Hepatocyte (in vitro differentiated cells): Measurements from ENCODE around the gene SOX13. TPM values are rescaled to one million over a fixed set of nuclear protein-coding genes. Genes with fewer than 3 reads are reported as not detected.

Experiments used
- DNase-seq: peaks from one replicate; pipeline ENCODE4 v3.0.0-alpha.2; 2016; ENCODE audit warnings: low spot score
- H2AFZ ChIP-seq: fragments of 200-600 bp; sonication (generic); 2 replicates; pipeline ENCODE4 v1.6.0; 2016; ENCODE audit warnings: antibody characterized with exemption, mild to moderate bottlenecking
- H3K27ac ChIP-seq: fragments of 200-600 bp; sonication (generic); 2 replicates; pipeline ENCODE4 v1.5.1; 2016; ENCODE audit warnings: mild to moderate bottlenecking
- H3K27me3 ChIP-seq: fragments of 200-600 bp; sonication (generic); 2 replicates; pipeline ENCODE4 v1.6.1; 2016
- H3K36me3 ChIP-seq: fragments of 200-600 bp; sonication (generic); replicated peaks from 2 replicates; pipeline ENCODE4 v1.5.1; 2016; ENCODE audit warnings: low read depth; ENCODE audit not compliant: insufficient read depth
- H3K4me1 ChIP-seq: fragments of 200-600 bp; sonication (generic); 2 replicates; pipeline ENCODE4 v1.5.1; 2016; ENCODE audit warnings: mild to moderate bottlenecking, moderate library complexity; ENCODE audit not compliant: insufficient read depth
- H3K4me2 ChIP-seq: fragments of 200-600 bp; sonication (generic); 2 replicates; pipeline ENCODE4 v1.6.0; 2016
- H3K4me3 ChIP-seq: fragments of 200-600 bp; sonication (generic); 2 replicates; pipeline ENCODE4 v1.5.1; 2016; ENCODE audit warnings: mild to moderate bottlenecking
- H3K79me2 ChIP-seq: fragments of 200-600 bp; sonication (generic); 2 replicates; pipeline ENCODE4 v1.6.0; 2017; ENCODE audit warnings: mild to moderate bottlenecking
- H3K9me2 ChIP-seq: fragments of 200-600 bp; sonication (generic); replicated peaks from 2 replicates; pipeline ENCODE4 v1.6.0; 2017; ENCODE audit warnings: mild to moderate bottlenecking; ENCODE audit not compliant: insufficient read depth
- H3K9me3 ChIP-seq: fragments of 200-600 bp; sonication (generic); 2 replicates; pipeline ENCODE4 v1.5.1; 2016; ENCODE audit warnings: low read depth, mild to moderate bottlenecking
- H4K20me1 ChIP-seq: fragments of 200-600 bp; sonication (generic); 2 replicates; pipeline ENCODE4 v1.6.0; 2016; ENCODE audit warnings: mild to moderate bottlenecking; ENCODE audit not compliant: insufficient read depth, poor library complexity, severe bottlenecking
- EZH2 ChIP-seq: fragments of 200-600 bp; sonication (generic); IDR thresholded peaks from 2 replicates; pipeline ENCODE4 v1.6.1; 2016; ENCODE audit warnings: antibody characterized with exemption, mild to moderate bottlenecking, borderline replicate concordance
- EZH2phosphoT487 ChIP-seq: fragments of 200-600 bp; sonication (generic); IDR thresholded peaks from one replicate; pipeline ENCODE4 v1.6.1; 2018; ENCODE audit warnings: antibody characterized with exemption, mild to moderate bottlenecking, low read depth, moderate library complexity; ENCODE audit not compliant: unreplicated experiment, severe bottlenecking
- WGBS: methylation state at CpG from one replicate; pipeline ENCODE4 v1.1.6; 2016; ENCODE audit warnings: low lambda C conversion rate; ENCODE audit errors: missing lambda C conversion rate; 5-methylcytosine and 5-hydroxymethylcytosine counted together
- polyA plus RNA-seq: library from polyadenylated mRNA; unstranded; fragments of >200 nt; fragmentation: Nextera tagmentation; extraction: Ambion mirVana; gene quantifications from 2 replicates; pipeline ENCODE4 v1.2.1, GENCODE V29; 2016
- total RNA-seq: library from RNA; depleted of rRNA; stranded (reverse); fragments of >200 nt; gene quantifications from 2 replicates; pipeline ENCODE4 v1.2.3, GENCODE V29; 2014
- TF ChIP-seq, protein P1 (sequence below): fragments of 200-600 bp; sonication (generic); IDR thresholded peaks from 2 replicates; pipeline ENCODE4 v1.5.1; 2016; ENCODE audit warnings: antibody characterized with exemption, mild to moderate bottlenecking; ENCODE audit not compliant: poor library complexity

Gene SOX13
- total and polyA plus RNA-seq, 2 experiments from 2014 or later = 11.9 to 22.3 TPM

DNA sequence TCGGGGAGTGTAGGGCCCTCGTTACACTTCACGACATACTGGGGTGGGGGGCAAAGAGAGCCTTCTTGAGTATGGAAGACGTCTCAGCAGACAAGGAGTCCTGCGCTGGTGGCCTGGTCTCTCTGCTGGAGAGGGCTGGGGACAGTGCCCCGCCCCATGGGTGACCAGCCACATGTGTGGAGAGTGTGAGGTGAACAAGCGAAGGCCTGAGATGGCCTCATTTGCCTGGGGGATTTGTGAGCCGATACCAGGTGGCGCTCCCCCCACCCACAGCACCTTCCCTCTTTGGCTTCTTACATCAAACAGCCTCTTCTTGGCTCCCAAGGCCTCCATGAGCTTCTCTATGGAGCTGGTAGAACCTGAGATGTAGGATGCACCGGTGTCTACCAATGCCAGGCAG, 83.0 kb downstream of the SOX13 start:
- no peak for DNase-seq
- Histone ChIP-seq H3K9me3 (no peaks in the 10 kb centered on the region), H3K79me2 (no peaks in the 10 kb centered on the region), H3K9me2 (no peaks in the 10 kb centered on the region), H3K4me2 (no peak overlapping the region), H3K27me3 (no peaks in the 10 kb centered on the region), H2AFZ (no peak overlapping the region), H3K4me1 (peaks cover 7% of the 10 kb centered on the region), H3K4me3 (no peak overlapping the region), H3K36me3 (no peaks in the 10 kb centered on the region), H3K27ac (no peak overlapping the region), H4K20me1 (no peaks in the 10 kb centered on the region)
- 86% methylated on average over 10 of the region's 10 CpGs for WGBS
- TF ChIP-seq, protein P1, sequence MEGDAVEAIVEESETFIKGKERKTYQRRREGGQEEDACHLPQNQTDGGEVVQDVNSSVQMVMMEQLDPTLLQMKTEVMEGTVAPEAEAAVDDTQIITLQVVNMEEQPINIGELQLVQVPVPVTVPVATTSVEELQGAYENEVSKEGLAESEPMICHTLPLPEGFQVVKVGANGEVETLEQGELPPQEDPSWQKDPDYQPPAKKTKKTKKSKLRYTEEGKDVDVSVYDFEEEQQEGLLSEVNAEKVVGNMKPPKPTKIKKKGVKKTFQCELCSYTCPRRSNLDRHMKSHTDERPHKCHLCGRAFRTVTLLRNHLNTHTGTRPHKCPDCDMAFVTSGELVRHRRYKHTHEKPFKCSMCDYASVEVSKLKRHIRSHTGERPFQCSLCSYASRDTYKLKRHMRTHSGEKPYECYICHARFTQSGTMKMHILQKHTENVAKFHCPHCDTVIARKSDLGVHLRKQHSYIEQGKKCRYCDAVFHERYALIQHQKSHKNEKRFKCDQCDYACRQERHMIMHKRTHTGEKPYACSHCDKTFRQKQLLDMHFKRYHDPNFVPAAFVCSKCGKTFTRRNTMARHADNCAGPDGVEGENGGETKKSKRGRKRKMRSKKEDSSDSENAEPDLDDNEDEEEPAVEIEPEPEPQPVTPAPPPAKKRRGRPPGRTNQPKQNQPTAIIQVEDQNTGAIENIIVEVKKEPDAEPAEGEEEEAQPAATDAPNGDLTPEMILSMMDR = no peak

DNA sequence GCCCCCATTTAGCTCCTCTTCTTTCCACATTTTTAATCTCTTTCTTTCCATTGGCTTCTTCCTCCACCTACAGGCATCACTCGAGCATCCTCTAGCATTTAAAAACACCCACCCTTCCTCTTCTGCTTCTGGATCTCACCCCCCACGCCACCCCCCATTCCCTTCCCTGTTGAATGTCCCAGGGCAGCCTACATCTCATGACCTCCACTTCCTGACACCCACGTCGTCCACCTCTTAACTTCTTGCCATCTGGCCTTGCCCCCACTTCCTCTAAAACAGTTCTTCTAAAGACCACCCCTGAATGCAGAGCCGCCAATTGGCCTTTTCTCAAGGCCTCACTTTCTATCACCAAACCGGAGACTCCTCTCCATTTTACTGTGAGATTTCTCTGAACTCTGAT, 85.0 kb downstream of the SOX13 start:
- Histone ChIP-seq H3K9me3 (no peaks in the 10 kb centered on the region), H3K27ac (no peak overlapping the region), H3K79me2 (no peaks in the 10 kb centered on the region), H3K4me3 (no peak overlapping the region), H3K36me3 (no peaks in the 10 kb centered on the region), H3K27me3 (no peaks in the 10 kb centered on the region), H3K4me2 (no peak overlapping the region), H2AFZ (no peak overlapping the region), H4K20me1 (no peaks in the 10 kb centered on the region), H3K4me1 (no peaks in the 10 kb centered on the region), H3K9me2 (no peaks in the 10 kb centered on the region)
- TF ChIP-seq EZH2phosphoT487 (no peak), EZH2 (no peak)
- TF ChIP-seq, protein P1 = no peak
- WGBS = 87% methylated on average over 6 of the region's 6 CpGs
- no peak for DNase-seq

DNA sequence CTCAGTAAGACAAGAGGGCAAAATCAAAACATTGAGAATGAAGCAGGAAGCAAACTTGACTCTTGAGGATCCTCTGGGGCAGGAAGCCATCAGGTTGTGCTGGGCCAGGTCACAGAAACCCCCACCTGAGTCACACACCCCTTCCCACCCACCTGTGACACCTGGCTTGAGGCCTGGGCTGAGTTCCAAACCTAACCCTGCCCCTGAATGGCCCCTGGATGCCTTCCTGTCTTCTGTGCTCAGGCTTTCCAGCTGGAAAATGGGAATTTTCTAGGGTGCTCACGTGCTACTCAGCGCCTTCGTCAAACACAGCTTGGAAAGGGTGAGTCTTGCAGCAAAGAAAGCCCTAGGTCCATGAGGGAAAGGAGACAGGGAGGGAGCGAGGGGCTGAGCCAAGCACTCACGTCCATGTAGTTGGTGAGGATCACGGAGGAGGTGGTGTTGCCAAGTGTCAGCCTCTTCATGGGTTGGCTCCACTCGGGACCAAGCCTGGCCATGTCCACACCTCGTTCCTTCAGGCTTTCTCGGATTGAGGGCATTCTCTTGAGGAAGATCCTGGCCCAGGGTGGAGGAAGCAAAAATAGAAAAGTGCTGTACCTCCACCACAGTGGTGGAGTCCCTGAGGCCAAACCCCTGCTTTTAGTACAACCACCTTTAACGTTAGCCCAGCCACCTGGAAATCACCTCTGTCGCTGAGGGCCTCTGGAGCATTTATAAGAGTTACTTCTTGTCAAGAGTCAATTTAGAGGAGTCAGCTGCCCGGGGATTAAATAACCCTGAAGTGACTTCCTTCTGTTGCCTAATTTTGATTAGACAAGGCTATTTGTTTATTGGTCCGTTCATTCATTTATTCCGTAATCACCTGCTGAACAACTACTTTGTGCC, 88.9 kb downstream of the SOX13 start:
- no peaks in the 10 kb centered on the region for H3K9me3 ChIP-seq
- no peaks in the 10 kb centered on the region for H3K36me3 ChIP-seq
- no peaks in the 10 kb centered on the region for H3K4me1 ChIP-seq
- H3K27me3 ChIP-seq = no peaks in the 10 kb centered on the region
- H3K79me2 ChIP-seq = no peaks in the 10 kb centered on the region
- 74% methylated on average over 14 of the region's 14 CpGs for WGBS
- H3K4me3 ChIP-seq = no peak overlapping the region
- H3K4me2 ChIP-seq = no peak overlapping the region
- TF ChIP-seq EZH2 = no peak
- TF ChIP-seq EZH2phosphoT487 = no peak
- TF ChIP-seq, protein P1 = no peak
- H2AFZ ChIP-seq = no peak overlapping the region
- no peak for DNase-seq
- no peaks in the 10 kb centered on the region for H4K20me1 ChIP-seq
- H3K27ac ChIP-seq = no peak overlapping the region
- no peaks in the 10 kb centered on the region for H3K9me2 ChIP-seq
